ENCODE data around the gene NCF2.

DNA sequence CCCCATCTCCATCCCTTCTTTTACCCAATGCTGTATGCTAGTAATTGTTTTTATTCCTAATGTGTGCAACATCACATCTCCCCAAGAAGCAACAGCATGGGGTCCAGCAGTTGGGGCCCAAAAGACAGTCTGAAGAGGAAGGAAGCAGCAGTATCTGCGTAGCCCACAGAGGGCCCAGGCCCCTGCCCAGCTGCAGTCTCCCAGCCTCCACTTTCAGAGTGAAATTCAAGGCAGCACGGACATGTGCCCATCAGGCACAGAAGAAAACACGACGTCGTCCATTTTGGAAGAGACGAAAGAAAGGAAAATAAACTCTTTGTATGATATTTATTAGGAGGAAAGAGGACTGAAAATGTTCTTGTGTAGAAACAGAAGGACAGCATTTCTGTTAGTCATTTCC, 37.4 kb downstream of the NCF2 start:
- TF ChIP-seq, protein P1, sequence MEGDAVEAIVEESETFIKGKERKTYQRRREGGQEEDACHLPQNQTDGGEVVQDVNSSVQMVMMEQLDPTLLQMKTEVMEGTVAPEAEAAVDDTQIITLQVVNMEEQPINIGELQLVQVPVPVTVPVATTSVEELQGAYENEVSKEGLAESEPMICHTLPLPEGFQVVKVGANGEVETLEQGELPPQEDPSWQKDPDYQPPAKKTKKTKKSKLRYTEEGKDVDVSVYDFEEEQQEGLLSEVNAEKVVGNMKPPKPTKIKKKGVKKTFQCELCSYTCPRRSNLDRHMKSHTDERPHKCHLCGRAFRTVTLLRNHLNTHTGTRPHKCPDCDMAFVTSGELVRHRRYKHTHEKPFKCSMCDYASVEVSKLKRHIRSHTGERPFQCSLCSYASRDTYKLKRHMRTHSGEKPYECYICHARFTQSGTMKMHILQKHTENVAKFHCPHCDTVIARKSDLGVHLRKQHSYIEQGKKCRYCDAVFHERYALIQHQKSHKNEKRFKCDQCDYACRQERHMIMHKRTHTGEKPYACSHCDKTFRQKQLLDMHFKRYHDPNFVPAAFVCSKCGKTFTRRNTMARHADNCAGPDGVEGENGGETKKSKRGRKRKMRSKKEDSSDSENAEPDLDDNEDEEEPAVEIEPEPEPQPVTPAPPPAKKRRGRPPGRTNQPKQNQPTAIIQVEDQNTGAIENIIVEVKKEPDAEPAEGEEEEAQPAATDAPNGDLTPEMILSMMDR (IDR thresholded peaks at IDR 0.05; ENCODE audit: low read depth, low read length, missing input control): no peak
- no peak for TF ChIP-seq JUND (IDR thresholded peaks at IDR 0.05)
